Fibroblast of skin of scalp (primary cell): ENCODE data around the gene C20orf96.
A peak's percentile ranks its signal among the peaks of the same experiment; 100 is the strongest.

ENCODE experiments used
- DNase-seq: peaks from one replicate; pipeline ENCODE4 v3.0.0-alpha.2; 2013

The C20orf96 gene

GRCh38 chr20:312067-312466, 21.5 kb upstream of the C20orf96 start:
- DNase-seq: no peak

GRCh38 chr20:311609-312008, 21.1 kb upstream of the C20orf96 start:
- DNase-seq: no peak

GRCh38 chr20:310645-311044, 20.1 kb upstream of the C20orf96 start:
- no peak for DNase-seq

- peak; percentile 100 for DNase-seq
Measured at GRCh38 chr20:309841-310644, 19.5 kb upstream of the C20orf96 start.

GRCh38 chr20:309306-309840, 18.8 kb upstream of the C20orf96 start:
- peak; percentile 52 for DNase-seq

GRCh38 chr20:308427-309038, 18.0 kb upstream of the C20orf96 start:
- DNase-seq: no peak

GRCh38 chr20:305745-306144, 15.2 kb upstream of the C20orf96 start:
- no peak for DNase-seq

- DNase-seq: no peak
Measured at GRCh38 chr20:301886-302848, 11.6 kb upstream of the C20orf96 start.

GRCh38 chr20:300345-300990, 9.9 kb upstream of the C20orf96 start:
- no peak for DNase-seq

GRCh38 chr20:298776-299391, 8.3 kb upstream of the C20orf96 start:
- no peak for DNase-seq

- DNase-seq: peak; percentile 76
Measured at GRCh38 chr20:297925-298775, 7.6 kb upstream of the C20orf96 start.

GRCh38 chr20:297098-297924, 6.8 kb upstream of the C20orf96 start, which contains the start of gene ZCCHC3:
ZCCHC3 (plus strand) TSS chr20:297570; CDS start chr20:297587, 17 bp downstream.
- peak; percentile 93 for DNase-seq

GRCh38 chr20:295804-296203, 5.3 kb upstream of the C20orf96 start:
- no peak for DNase-seq

- DNase-seq: no peak
Measured at GRCh38 chr20:294602-295001, 4.1 kb upstream of the C20orf96 start.

- no peak for DNase-seq
Measured at GRCh38 chr20:289693-290083, 862 bp downstream of the C20orf96 start.

- no peak for DNase-seq
Measured at GRCh38 chr20:288956-289692, 1.4 kb downstream of the C20orf96 start.

GRCh38 chr20:286508-286907, 4.0 kb downstream of the C20orf96 start:
- DNase-seq: no peak

GRCh38 chr20:284172-284571, 6.4 kb downstream of the C20orf96 start:
- no peak for DNase-seq
